K562 (cell line): ENCODE data around the gene CLDN7. TPM values are rescaled to one million over a fixed set of nuclear protein-coding genes. Genes with fewer than 3 reads are reported as not detected.

ENCODE experiments used
- AFF1 ChIP-seq, 2 experiments: fragments of 450-650 bp; IDR thresholded peaks; 2 replicates each; pipeline ENCODE4 v1.6.1; 2018; ENCODE audit warnings: mild to moderate bottlenecking in 2 of 2, low read depth in 1 of 2; ENCODE audit not compliant: partially characterized antibody in 2 of 2
- BRD9 ChIP-seq: fragments of 450-650 bp; IDR thresholded peaks from 2 replicates; pipeline ENCODE4 v1.6.1; 2018; ENCODE audit warnings: low read depth; ENCODE audit not compliant: partially characterized antibody
- CHD4 ChIP-seq: fragments of 200-600 bp; sonication (generic); IDR thresholded peaks from 3 replicates; pipeline ENCODE4 v1.6.1; 2012; ENCODE audit warnings: low read depth, mild to moderate bottlenecking, mixed read lengths, low read length, inconsistent platforms; ENCODE audit not compliant: insufficient read depth, insufficient replicate concordance, poor library complexity, severe bottlenecking
- KDM2B ChIP-seq: fragments of 250-450 bp; sonication (Bioruptor Pico); IDR thresholded peaks from 2 replicates; pipeline ENCODE4 v1.8.0; 2021; ENCODE audit warnings: mild to moderate bottlenecking, moderate library complexity
- MBD1 ChIP-seq: fragments of 250-450 bp; sonication (Bioruptor Pico); IDR thresholded peaks from 2 replicates; pipeline ENCODE4 v1.8.0; 2022; ENCODE audit warnings: inconsistent platforms
- MYBL2 ChIP-seq, 2 experiments: fragments of 450-650 bp in 1 of 2; sonication (generic) in 1 of 2; formaldehyde crosslinking in 1 of 2; IDR thresholded peaks; 2 replicates each; pipeline versions ENCODE4 v1.6.1 to v1.8.1; 2017 to 2022; ENCODE audit warnings: borderline replicate concordance in 1 of 2, inconsistent platforms in 1 of 2, low read depth in 1 of 2, mild to moderate bottlenecking in 1 of 2, missing genetic modification reagents in 1 of 2, moderate library complexity in 1 of 2
- MYC ChIP-seq, 2 experiments: fragments of 250-450 bp in 1 of 2; sonication (Bioruptor Pico) in 1 of 2; IDR thresholded peaks; 2 replicates each; pipeline versions ENCODE4 v1.5.1 to v1.6.1; 2012 to 2021; ENCODE audit warnings: low read depth in 2 of 2, borderline replicate concordance in 1 of 2, improper control_type of control experiment in 1 of 2, low read length in 1 of 2, mild to moderate bottlenecking in 1 of 2, moderate library complexity in 1 of 2
- RUNX1 ChIP-seq: sonication (generic); IDR thresholded peaks from 2 replicates; pipeline ENCODE4 v1.6.1; 2016; ENCODE audit warnings: antibody characterized with exemption, low read depth
- TOE1 ChIP-seq, 2 experiments: fragments of 450-650 bp in 1 of 2; sonication (generic) in 1 of 2; formaldehyde crosslinking in 1 of 2; IDR thresholded peaks; 2 replicates each; pipeline versions ENCODE4 v1.7.1 to v1.8.0; 2016 to 2022; ENCODE audit warnings: borderline replicate concordance in 2 of 2, mild to moderate bottlenecking in 2 of 2, antibody characterized with exemption in 1 of 2, inconsistent platforms in 1 of 2, low read depth in 1 of 2, missing genetic modification reagents in 1 of 2, moderate library complexity in 1 of 2
- ZNF224 ChIP-seq: sonication (generic); formaldehyde crosslinking; IDR thresholded peaks from 2 replicates; pipeline ENCODE4 v1.8.0; 2022; ENCODE audit warnings: mild to moderate bottlenecking, missing genetic modification reagents
- ZNF583 ChIP-seq: fragments of 250-450 bp; sonication (Bioruptor Pico); IDR thresholded peaks from 2 replicates; pipeline ENCODE4 v1.4.0; 2020
- ZNF79 ChIP-seq: fragments of 250-450 bp; sonication (Bioruptor Pico); IDR thresholded peaks from 2 replicates; pipeline ENCODE4 v1.4.0; 2020; ENCODE audit warnings: low read depth, mild to moderate bottlenecking, moderate library complexity
- ZSCAN32 ChIP-seq: fragments of 450-650 bp; formaldehyde crosslinking; IDR thresholded peaks from 2 replicates; pipeline ENCODE4 v1.4.0; 2020; ENCODE audit warnings: mild to moderate bottlenecking, moderate library complexity
- polyA plus RNA-seq, 8 experiments: library from polyadenylated mRNA; depleted of rRNA in 4 of 8; stranded (reverse) in 5 of 8; unstranded in 3 of 8; fragments of >200 nt; fragmentation: Nextera tagmentation in 2 of 8; fragmentation: Illumina TruSeq in 1 of 8; extraction: Ambion mirVana in 2 of 8; extraction: Trizol in 1 of 8; gene quantifications; 2 replicates each; pipeline versions ENCODE4 v1.2.1 to v1.2.3, GENCODE V29; 2011 to 2014; ENCODE audit warnings: inconsistent platforms in 1 of 8, missing spikeins in 1 of 8
- total RNA-seq, 7 experiments: library from RNA; depleted of rRNA in 6 of 7; stranded (reverse); fragments of >200 nt in 6 of 7; fragmentation: Illumina TruSeq in 2 of 7; extraction: Trizol in 2 of 7; gene quantifications; 2 replicates each; pipeline versions ENCODE4 v1.2.1 to v1.2.3, GENCODE V29; 2011 to 2021; ENCODE audit warnings: low replicate concordance in 1 of 7
- TF ChIP-seq, protein P1 (sequence below): fragments of 250-450 bp; sonication (Bioruptor Pico); IDR thresholded peaks from 2 replicates; pipeline ENCODE4 v1.5.0; 2021; ENCODE audit warnings: mild to moderate bottlenecking, borderline replicate concordance
- TF ChIP-seq, protein P2 (sequence below), 2 experiments: fragments of 450-650 bp in 1 of 2; sonication (generic) in 1 of 2; formaldehyde crosslinking; conservative IDR thresholded peaks; 2 replicates each; pipeline versions ENCODE4 v1.4.0 to v1.8.1; 2020 to 2022; ENCODE audit warnings: mild to moderate bottlenecking in 1 of 2, missing genetic modification reagents in 1 of 2

The CLDN7 gene
- total and polyA plus RNA-seq, 9 of the 15 experiments (the other 6 are each of a cell fraction or from before 2014, with no cell fraction given): 2.2 to 14.5 (median 7.6) TPM

- TF ChIP-seq ZSCAN32 (CRISPR knock-in tag) (no peak), MBD1 (CRISPR knock-in tag) (no peak), BRD9 (no peak), KDM2B (CRISPR knock-in tag) (no peak), TOE1 (IDR thresholded peaks at IDR 0.05; ENCODE audit: borderline replicate concordance) (no peak), TOE1 (CRISPR knock-in tag; IDR thresholded peaks at IDR 0.05; ENCODE audit: borderline replicate concordance, low read depth) (no peak), ZNF583 (no peak), AFF1 (IDR thresholded peaks at IDR 0.05; ENCODE audit: low read depth in 1 of 2, partially characterized antibody in 2 of 2) (no peak), CHD4 (no peak), MYBL2 (IDR thresholded peaks at IDR 0.05; ENCODE audit: low read depth) (no peak), MYBL2 (CRISPR knock-in tag; IDR thresholded peaks at IDR 0.05; ENCODE audit: borderline replicate concordance) (no peak), RUNX1 (no peak), MYC (IDR thresholded peaks at IDR 0.05; ENCODE audit: low read depth, low read length) (peak; percentile 92), MYC (CRISPR knock-in tag; IDR thresholded peaks at IDR 0.05; ENCODE audit: borderline replicate concordance, low read depth) (peak; percentile 46; the same call in 1 of the 2 replicates), ZNF79 (CRISPR knock-in tag) (no peak), ZNF224 (CRISPR knock-in tag) (no peak)
- TF ChIP-seq, protein P1, sequence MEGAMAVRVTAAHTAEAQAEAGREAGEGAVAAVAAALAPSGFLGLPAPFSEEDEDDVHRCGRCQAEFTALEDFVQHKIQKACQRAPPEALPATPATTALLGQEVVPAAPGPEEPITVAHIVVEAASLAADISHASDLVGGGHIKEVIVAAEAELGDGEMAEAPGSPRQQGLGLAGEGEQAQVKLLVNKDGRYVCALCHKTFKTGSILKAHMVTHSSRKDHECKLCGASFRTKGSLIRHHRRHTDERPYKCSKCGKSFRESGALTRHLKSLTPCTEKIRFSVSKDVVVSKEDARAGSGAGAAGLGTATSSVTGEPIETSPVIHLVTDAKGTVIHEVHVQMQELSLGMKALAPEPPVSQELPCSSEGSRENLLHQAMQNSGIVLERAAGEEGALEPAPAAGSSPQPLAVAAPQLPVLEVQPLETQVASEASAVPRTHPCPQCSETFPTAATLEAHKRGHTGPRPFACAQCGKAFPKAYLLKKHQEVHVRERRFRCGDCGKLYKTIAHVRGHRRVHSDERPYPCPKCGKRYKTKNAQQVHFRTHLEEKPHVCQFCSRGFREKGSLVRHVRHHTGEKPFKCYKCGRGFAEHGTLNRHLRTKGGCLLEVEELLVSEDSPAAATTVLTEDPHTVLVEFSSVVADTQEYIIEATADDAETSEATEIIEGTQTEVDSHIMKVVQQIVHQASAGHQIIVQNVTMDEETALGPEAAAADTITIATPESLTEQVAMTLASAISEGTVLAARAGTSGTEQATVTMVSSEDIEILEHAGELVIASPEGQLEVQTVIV (CRISPR knock-in tag): no peak
- TF ChIP-seq, protein P2, sequence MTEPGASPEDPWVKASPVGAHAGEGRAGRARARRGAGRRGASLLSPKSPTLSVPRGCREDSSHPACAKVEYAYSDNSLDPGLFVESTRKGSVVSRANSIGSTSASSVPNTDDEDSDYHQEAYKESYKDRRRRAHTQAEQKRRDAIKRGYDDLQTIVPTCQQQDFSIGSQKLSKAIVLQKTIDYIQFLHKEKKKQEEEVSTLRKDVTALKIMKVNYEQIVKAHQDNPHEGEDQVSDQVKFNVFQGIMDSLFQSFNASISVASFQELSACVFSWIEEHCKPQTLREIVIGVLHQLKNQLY (CRISPR knock-in tag; conservative IDR thresholded peaks at IDR 0.05): no peak
Observed at GRCh38 chr17:7281074-7281952, 19.0 kb upstream of the CLDN7 start, which contains the start of gene SLC2A4 (continued).
